LNCAP (cell line): ENCODE results near the gene PDCD11.

Experiments
- CTCF ChIP-seq: fragments of 450-650 bp; IDR thresholded peaks from 2 replicates; pipeline ENCODE4 v1.5.1; 2017; ENCODE audit warnings: mild to moderate bottlenecking

Gene PDCD11

GRCh38 chr10:103413564-103413963 lies 17.1 kb downstream of the PDCD11 start:
- no peak for TF ChIP-seq CTCF

- TF ChIP-seq CTCF, result no peak
These were observed 19.2 kb downstream of the PDCD11 start for GRCh38 chr10:103415581-103415980.

GRCh38 chr10:103416436-103417147 lies 20.2 kb downstream of the PDCD11 start:
- peak; percentile 65 for TF ChIP-seq CTCF

- TF ChIP-seq CTCF, result no peak
These were observed 21.2 kb downstream of the PDCD11 start for GRCh38 chr10:103417601-103418000.

- TF ChIP-seq CTCF, result no peak
These were observed 22.7 kb downstream of the PDCD11 start for GRCh38 chr10:103419101-103419500.

- TF ChIP-seq CTCF, result no peak
These were observed 27.3 kb downstream of the PDCD11 start for GRCh38 chr10:103423748-103424147.

GRCh38 chr10:103427866-103428265 lies 31.4 kb downstream of the PDCD11 start:
- TF ChIP-seq CTCF, result no peak
